ENCODE measurements around the gene CIB2. TPM values are rescaled to one million over a fixed set of nuclear protein-coding genes. Genes with fewer than 3 reads are reported as not detected.
"Not testable (repeated sequence)": the region's sequence is repeated elsewhere in the genome, so short reads cannot be mapped to it uniquely, and the experiment has no call there.

Gene CIB2
- 10.7 and 14.4 TPM in 2 replicates for total RNA-seq (2014; rRNA removed; shearing (Covaris generic))

- DNase-seq (ENCODE audit: low spot score) = peak; percentile 19
Observed at GRCh38 chr15:78131295-78132061, at the start of gene CIB2. TSS of gene CIB2 (minus strand) at chr15:78131445. CDS start at chr15:78131215, 230 bp downstream.

- DNase-seq (ENCODE audit: low spot score) = no peak
Observed at GRCh38 chr15:78179906-78180305, 48.7 kb upstream of the CIB2 start.

DNA sequence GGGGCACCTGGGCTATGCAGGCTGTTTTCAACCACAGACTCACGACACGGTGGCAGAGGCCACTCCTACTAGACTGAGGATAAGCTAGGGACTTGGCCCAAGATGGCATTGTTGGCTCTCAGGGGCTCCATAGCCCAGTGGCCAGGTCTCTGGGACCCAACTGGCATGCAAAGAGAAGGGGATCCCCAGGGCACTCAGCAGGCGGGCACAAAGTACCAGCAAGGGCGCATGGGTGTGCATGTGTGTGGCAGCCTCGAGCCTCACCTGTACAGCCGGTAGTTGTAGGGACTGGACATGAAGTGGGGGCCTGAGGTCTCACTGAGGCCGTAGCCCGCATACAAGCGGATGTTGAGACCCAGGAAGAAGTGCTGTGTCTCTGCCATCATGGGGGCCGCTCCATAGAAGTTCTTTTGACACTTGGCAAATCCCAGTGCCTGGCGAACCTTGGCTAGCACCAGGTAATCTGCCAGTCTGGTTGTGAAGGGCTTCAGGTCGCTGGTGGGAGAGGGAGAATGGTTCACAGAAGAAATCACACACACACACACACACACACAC, 48.1 kb upstream of the CIB2 start:
- DNase-seq (ENCODE audit: low spot score) = no peak

DNA sequence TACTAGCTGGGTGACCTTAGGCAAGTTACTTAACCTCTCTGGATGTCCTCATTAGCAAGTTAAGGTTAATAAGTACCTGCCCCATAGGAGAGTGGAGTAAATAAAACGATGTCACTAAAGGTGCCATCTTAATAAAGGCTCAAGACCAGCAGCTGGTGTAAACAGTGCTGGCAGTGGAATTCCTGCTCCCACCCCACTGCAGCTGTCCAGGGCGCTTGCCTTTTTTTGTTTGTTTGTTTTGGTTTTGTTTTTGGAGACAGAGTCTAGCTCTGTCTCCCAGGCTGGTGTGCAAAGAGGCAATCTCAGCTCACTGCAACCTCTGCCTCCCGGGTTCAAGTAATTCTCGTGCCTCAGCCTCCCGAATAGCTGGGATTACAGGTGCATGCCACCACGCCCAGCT, 46.8 kb upstream of the CIB2 start:
- DNase-seq (ENCODE audit: low spot score) = no peak

- DNase-seq (ENCODE audit: low spot score) = peak; percentile 22
Observed at GRCh38 chr15:78177447-78177873, 46.2 kb upstream of the CIB2 start.

DNA sequence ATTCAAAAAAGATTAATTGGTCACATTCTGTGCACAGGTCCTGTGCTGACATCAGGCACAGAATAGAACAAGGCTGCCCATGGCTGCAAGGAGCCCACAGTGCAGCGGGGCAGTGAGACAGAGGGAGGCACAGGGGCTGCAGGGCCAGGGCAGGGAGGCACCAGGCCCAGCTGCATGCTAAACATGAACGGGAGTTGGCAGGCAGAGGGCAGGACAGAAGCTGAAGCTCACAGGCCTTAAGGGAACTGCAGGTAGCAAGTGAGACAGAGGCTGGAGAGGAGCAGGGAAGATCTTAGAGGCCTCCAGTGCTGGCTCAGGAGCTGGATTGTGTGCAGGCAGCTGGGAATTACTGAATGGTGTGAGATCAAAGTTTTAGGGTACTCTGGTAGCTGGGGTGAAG, 44.1 kb upstream of the CIB2 start:
- no peak for DNase-seq (ENCODE audit: low spot score)

DNA sequence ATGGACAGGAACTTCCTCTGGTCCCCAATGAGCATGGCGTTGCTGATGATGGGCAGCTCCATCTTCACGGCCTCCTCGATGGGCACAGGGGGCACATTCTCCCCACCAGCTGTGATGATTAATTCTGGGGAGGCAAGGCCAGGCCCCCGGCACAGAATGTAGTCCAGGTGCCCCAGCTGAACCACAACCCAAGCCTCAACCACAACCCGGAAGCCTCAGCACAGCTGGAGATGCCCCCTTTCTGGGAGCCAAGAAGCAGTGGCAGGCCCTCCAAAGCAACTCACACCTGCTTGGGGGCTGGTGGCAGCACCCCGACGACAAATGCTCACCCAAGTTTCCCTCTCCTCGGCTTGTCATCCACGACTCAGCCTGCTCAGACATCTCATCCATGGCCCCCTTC, 43.2 kb upstream of the CIB2 start:
- DNase-seq (ENCODE audit: low spot score) = no peak

DNA sequence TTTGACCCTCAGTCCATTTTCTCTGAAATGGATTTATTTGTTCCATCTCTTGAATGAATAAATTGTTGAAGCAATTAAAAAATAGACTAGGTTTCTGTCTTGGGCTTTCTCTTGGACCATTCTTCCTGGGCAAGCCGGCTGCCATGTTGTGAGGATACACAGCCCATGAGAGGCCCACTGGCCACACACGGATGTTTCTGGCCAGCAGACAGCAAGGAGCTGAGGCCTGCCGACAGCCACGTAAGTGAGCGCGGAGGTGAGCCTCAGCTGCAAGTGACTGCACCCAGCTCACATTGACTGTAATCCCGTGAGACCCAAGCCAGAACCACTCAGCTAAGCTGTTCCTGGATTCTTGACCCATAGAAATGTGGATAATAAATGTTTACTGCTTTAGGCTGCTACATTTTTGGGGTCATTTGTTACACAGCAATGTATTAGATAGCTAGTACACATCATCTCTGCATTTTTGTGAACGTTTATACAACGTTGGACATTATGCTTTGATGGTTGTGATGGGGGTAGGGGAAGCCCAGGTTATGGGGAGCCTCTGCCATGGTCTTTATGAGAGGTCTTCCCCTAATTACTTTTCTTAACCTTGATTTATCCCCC, 40.7 kb upstream of the CIB2 start:
- no peak for DNase-seq (ENCODE audit: low spot score)

DNA sequence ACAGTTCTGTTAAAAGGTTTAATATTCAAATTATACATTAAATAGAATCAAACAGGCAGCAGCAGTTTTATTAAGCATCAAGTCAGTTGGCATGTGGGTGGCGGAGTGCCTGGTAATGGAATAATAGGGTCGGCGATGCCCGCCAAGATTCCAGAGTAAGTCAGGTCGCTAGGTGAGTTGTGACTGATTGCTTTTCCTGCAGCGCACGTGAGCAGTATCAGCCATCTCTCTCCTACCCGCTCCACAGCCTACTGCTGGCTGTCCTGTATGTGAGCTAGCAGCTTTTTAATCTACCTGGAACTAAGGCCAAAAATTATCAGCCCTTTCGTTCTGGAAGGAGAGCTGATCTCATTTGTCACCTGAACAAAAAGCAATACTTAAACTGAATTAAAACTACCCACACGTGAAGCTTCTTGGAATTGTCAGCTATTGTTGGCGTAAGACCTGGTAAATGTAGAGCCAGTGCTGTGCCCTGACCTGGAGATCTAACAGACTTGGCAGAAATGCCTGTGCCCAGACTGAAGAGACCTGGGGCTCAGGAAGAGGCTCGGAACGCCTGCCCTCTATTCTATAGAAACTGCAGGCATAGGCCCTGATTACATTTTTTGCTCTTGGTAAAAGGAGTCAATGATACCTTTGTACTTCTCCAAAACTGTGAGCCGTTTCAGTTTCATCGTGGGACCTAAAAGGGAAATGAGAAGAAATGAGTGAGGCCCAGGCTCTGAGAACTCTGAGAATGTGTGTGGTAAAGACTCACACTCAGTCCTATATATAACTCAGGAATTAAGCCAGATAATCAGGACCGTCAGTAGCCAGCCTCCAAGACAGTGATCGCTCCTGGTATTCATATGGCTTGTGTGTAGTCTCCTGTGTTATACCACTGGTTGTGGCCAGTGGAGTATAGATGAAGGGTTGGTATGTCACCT, 39.9 kb upstream of the CIB2 start:
- no peak for DNase-seq (ENCODE audit: low spot score)

DNA sequence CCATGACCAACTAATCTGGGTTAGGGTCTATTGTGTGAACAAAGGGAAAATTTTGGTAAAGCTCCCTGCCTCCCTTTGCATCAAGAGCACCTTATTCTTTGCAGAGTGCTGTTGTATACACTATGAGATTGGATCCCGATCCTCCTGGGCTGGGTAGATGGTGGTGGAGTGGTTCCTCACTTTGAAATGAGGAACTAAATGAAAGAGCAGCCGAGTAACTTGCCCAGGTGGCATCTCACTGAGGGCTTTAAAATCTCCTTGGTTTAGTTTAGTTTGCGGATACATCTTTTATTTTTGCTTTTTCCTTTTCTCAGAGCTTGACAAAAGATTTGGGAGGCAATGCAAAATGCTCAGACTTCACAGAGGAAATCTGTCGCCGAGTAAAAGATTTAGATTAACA, 37.4 kb upstream of the CIB2 start:
- no peak for DNase-seq (ENCODE audit: low spot score)

DNA sequence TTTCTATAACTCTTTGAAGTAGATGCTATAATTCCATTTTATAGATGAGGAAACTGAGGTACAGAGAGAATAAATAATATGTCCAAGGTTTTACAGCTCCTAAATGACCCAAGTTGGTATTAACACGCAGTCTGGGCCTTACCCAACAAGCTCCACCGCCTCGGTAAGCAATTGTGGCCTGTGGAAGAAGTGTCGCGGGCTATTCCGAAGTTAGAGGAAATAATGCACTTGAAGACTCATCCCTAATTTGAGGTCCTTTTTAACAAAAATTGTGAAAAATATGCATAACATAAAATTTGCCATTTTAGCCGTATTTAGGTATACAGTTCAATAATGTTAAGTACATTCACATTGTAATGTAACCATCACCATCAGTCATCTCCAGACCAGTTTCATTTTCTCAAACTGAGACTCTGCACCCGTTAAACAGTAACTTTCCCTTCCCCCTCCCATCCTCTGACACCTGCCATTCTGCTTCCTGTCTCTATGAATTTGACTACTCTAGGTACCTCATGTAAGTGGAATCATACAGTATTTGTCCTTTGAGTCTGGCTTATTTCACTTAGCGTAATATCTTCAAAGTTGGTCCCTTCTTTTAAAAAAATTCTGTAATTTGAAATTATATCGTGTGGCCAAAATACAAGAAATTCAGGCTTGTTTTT, 36.1 kb upstream of the CIB2 start:
- no peak for DNase-seq (ENCODE audit: low spot score)

DNA sequence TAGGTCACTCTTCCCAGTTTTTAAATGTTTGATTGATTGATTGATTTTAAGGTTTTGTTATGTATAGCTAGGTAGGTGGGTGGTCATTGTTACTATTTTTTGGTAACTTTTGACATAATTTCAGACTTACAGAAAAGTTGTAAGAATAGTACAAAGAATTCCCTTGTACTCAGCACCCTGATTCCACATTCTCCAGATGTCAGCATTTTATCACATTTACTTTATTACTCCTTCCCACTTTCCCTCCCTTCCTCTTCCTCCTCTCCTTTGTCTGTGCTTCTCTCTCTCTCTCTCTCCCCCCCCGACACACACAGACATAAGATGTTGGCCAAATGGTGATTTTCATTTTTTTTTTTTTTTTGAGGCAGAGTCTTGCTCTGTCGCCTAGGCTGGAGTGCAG, 32.8 kb upstream of the CIB2 start:
- no peak for DNase-seq (ENCODE audit: low spot score)

GRCh38 chr15:78162038-78162437, 30.8 kb upstream of the CIB2 start:
- no peak for DNase-seq (ENCODE audit: low spot score)

- no peak for DNase-seq (ENCODE audit: low spot score)
Observed at GRCh38 chr15:78159395-78159794, 28.1 kb upstream of the CIB2 start.

DNA sequence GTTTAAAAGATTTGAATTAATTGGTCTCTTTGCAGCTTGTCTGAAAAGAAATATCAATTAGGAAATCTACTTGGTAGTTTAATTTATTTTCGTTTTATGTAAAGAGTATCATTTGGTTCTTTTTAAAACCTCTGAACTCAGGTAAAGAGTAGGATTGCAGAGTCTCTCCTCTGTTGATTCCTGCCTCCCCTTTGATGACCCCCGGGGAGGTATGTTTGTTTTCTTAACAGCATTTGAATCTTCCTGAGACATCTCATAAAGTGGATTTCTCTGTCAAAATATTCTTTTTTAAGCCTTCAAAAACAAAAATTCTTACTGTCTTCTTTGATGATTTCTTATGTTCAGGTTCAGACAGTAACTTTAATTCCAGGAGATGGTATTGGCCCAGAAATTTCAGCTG, 26.0 kb upstream of the CIB2 start:
- DNase-seq (ENCODE audit: low spot score) = no peak

- DNase-seq (ENCODE audit: low spot score) = peak; percentile 19
Observed at GRCh38 chr15:78156653-78157052, 25.4 kb upstream of the CIB2 start.

GRCh38 chr15:78155355-78155939, 24.2 kb upstream of the CIB2 start:
- DNase-seq (ENCODE audit: low spot score) = no peak

DNA sequence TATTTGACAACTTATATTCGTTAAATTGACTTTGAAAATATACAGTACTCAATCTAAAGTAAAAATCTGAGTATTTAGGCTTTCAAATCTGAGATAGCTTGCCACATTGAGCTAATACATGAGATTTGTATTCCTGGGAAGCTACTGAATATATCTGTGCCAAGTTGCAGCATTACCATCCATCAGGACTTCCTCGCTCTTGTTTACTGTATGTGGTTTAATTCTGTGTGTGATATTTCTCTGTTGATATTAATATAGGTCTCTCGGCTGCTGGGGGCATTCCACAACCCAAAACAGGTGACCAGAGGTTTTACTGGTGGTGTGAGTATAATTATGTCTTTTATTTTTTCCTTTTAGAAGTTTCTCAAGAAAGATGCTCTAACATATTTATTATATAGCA, 23.7 kb upstream of the CIB2 start:
- no peak for DNase-seq (ENCODE audit: low spot score)

GRCh38 chr15:78151075-78151474, 19.8 kb upstream of the CIB2 start:
- DNase-seq (ENCODE audit: low spot score) = not testable (repeated sequence)

GRCh38 chr15:78149805-78150751, 18.8 kb upstream of the CIB2 start:
- DNase-seq (ENCODE audit: low spot score) = peak; percentile 19

All from A172 (cell line).